Measurements from ENCODE around the gene WIPF2. TPM values are rescaled to one million over a fixed set of nuclear protein-coding genes. Genes with fewer than 3 reads are reported as not detected.

Gene WIPF2
- total RNA-seq, 2 donors from 2014 or later, result 25.7 to 26.4 TPM

DNA sequence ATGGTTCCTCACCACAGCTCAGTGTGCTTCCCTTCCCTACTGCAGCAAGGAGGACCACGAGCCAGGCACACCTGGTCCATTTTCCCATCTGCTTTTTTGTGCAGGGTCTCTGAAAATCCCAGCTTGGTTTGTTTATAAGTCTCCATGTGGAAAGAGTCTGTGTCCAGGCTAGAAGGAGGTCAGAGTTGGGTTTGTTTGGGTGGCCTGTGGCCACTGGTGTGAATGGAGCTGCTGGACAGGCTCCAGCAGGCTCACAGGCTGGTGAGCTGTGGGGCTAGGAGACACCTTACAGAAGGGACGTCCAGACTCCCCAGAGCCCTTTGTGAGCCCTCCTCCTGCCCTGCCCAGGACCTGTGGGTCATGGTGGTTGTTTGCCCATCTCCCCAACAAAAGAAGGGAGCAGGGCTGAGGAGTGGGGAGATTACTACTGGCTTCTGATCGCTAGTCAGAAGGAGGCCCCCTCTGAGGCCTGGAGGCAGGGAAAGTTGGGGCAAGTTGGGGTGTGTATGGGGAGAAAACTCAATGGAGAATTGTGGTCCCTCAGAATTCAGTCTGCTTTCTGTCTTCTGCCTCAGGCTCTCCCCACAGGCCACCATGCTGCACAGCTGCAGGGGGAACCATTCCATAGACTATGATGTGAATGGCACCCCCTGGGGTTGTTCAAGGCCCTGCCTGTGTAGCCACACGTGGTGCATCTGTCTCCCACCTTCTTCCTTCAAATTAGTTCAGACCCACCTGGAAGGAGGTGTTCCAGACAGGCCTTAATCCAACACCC, 94.0 kb downstream of the WIPF2 start:
- no peaks in the 10 kb centered on the region for H3K36me3 Mint-ChIP-seq
- H3K9me3 Mint-ChIP-seq, result no peaks in the 10 kb centered on the region
- DNase-seq (ENCODE audit: low spot score in 2 of 2) (no peak), ATAC-seq (no peak)
- H3K27ac Mint-ChIP-seq, result no peak overlapping the region

DNA sequence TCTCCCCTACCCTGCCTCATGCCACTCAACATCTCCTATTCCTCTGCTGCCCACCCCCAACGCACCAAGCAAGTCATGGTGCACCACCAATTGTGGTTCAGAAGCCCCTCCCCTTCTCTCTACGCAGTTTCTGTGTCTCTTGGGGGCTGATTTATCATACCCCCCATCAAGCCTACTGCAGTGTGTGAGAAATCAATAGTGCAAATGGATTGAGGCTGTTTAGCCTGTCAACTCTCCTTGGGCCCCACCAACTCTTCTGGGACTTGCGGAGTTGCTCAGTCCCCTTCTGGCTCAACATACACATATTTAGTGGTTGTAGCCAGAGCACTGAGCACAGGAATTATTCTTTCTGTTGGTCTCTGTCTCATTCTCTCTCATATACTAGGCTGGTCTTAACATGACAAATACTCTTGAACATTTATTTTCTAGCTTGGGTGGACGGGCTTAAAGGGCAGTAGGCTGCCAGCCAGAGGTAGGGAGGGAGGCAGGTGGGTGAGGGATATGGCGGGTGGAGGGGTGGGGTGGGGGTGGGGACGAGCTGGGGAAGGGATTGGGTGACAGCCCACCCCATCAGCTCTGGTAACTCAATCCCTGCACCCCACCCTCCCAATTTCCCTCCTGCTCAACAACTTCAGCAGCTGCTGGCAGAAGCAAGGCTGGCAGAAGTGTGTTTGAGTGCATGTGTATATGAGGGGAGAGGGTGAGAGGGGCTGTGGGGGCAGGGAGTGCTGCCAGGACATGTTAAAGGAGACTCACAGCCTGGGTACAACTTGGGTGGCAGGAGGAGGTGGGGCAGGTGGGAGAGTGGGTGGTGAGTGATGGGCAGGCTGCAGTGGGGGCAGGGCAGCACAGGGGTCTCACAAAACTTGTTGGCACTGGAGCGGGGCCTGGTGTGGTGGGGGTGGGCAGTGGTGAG, 94.8 kb downstream of the WIPF2 start:
- peak overlapping the region in 1 of 2 donors; percentile 15 for H3K27ac Mint-ChIP-seq
- no peaks in the 10 kb centered on the region for H3K9me3 Mint-ChIP-seq
- H3K36me3 Mint-ChIP-seq, result peaks cover 0 to 7% of the 10 kb centered on the region in 2 donors
- DNase-seq (ENCODE audit: low spot score in 2 of 2), result no peak
- ATAC-seq, result no peak

DNA sequence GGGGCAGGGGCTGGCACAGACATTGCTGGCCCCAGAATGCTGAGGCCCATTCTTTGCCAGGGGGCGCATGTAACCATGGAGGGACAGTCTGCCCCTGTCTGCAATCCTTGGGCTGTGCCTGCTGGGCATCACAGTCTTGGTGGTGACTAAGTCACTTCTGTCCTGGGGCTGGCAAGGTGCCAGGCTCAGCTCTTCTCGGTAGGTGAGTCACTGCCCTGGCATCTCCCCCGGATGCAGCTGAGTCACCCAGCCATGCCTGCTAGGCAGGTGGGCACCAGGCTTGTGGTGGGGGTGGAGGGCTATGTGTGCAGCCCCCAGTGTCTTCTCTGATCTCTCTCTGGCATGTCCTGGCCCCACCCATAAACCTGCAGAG, 95.5 kb downstream of the WIPF2 start:
- DNase-seq (ENCODE audit: low spot score in 2 of 2) (peak; percentile 73 to 91), ATAC-seq (peak; percentile 49 to 58)
- H3K9me3 Mint-ChIP-seq, result no peaks in the 10 kb centered on the region
- H3K36me3 Mint-ChIP-seq, result peaks cover 0 to 9% of the 10 kb centered on the region in 2 donors
- H3K27ac Mint-ChIP-seq, result peak overlapping the region in 1 of 2 donors; percentile 15

DNA sequence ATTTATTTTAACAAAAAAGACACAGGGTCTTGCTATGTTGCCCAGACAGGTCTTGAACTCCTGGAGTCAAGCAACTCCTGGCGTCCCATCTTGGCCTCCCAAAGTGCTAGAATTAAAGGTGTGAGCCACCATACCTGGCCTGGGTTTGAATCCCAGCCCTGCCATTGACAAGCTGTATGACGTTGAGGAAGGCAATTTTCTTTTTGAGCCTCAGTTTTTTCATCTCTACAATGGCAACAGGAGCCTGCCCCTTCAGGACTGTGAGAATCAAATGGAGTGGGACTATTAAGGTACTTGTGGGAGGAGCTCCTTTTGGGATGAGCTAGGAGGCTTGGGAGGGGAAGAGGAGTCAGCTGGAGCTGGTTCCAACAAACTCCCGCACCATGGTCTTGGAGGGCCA, 96.1 kb downstream of the WIPF2 start:
- Mint-ChIP-seq H3K36me3 (peaks cover 0 to 9% of the 10 kb centered on the region in 2 donors), H3K9me3 (no peaks in the 10 kb centered on the region), H3K27ac (peak overlapping the region in 1 of 2 donors; percentile 15)
- no peak for ATAC-seq
- no peak for DNase-seq (ENCODE audit: low spot score in 2 of 2)

DNA sequence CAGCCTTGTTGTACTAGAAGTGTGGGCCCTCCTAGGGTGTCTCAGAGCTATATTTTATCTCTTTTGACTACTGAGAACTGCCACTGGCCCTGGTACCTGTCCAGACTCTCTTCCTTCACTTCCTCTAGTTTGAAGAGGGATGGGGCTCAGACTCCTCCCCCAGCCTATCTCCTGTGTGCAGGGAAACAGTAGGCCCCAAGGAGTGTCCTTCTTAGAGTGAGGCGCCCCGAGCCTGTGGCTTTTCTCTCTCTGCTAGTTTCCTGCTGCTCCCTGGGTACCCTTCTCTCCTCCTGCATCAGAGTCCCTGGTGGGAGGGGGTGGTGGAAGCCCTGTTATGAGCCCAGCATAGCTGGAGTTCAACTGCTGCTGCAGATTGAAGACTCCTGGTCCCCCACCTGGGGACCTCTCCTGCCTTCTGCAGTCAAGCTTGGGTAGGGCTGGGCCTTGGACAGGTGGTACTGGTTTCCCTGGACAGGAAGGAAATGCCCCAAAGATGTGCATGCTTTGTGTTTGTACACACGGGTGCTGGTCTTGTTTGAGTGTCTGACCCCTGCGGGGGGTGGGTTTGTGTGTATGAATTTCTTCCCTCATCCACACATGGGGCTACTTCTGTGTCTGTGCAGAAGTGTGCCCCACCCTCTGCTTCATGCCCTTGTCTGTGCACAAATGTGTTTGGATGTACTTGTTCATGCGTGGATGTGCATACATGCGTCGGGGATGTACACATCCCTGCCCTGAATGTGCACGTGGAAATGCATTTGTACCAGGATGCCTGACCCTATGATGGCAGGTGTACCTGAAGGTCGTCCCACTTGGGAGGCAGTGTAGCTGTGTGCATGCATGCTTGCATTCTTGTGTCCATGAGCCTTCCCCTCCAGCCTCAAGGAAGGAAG, 96.8 kb downstream of the WIPF2 start:
- DNase-seq (ENCODE audit: low spot score in 2 of 2), result no peak
- no peaks in the 10 kb centered on the region for H3K9me3 Mint-ChIP-seq
- ATAC-seq, result no peak
- peaks cover 0 to 9% of the 10 kb centered on the region in 2 donors for H3K36me3 Mint-ChIP-seq
- H3K27ac Mint-ChIP-seq, result no peak overlapping the region

DNA sequence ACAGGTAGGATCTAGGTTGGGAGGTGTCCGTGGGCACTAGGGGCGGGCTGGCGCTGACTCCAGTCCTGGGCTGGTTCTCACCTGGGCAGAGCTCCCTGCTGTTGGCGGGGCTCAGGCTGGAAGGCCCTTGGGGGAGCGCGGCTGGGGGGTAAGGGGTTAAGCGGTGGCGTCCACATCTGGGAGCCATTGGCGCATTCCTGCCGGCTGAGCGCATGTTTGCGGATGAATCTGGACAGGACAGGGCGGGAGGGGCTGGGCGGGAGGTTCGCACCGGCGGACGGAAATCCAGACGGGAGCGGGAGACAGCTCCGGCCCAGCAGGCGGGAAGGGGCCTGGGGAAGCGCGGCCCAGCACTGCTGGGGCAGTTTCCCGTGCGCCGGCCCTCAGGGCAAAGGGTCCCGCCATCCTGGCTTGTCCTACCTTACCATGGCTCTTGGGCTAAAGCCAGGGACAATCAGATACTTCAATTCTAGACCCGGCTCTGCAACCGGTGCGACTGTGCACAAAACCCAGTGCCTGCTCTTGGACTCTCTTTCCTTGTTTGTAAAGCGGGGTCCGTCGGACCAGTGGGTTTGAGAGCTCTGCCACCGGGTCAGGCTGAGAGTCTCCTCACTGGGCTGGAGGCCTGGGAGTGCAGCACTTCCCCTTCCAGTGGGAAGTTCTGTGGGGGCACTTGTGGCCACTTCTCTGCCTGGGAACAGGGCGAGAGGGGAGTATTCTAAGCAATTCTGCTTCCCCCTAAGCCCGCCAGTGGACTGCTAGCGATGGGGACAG, 97.7 kb downstream of the WIPF2 start:
- DNase-seq (ENCODE audit: low spot score in 2 of 2) (no peak), ATAC-seq (no peak)
- H3K9me3 Mint-ChIP-seq, result no peaks in the 10 kb centered on the region
- H3K27ac Mint-ChIP-seq, result no peak overlapping the region
- H3K36me3 Mint-ChIP-seq, result peaks cover 0 to 9% of the 10 kb centered on the region in 2 donors

DNA sequence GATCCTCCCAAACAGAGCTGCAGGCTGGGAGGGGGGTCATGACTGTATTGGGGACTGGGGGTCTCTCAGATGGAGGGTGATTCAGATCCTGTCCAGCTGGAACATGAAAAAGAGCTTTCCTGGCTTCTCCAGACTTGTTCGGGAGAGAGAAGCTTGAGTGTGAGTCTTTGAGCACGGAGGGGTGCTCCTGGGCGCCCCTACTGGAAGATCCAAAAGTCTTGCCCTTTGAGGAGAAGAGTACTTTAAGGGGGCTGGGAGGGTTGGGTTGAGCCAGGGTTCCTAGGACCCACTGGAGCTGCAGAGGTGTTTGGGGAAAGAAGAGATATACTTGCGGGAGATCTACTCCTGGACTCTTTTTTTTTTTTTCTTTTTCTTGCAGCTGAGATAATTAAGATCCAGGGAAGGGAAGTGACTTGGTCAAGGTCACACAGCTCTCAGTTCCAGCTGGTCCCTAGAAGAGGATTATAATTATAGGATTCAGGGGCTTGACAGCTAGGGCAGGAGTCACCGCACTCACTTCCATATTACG, 98.3 kb downstream of the WIPF2 start:
- ATAC-seq (no peak), DNase-seq (ENCODE audit: low spot score in 2 of 2) (peak in 1 of 2 donors; percentile 56)
- peaks cover 0 to 9% of the 10 kb centered on the region in 2 donors for H3K36me3 Mint-ChIP-seq
- no peaks in the 10 kb centered on the region for H3K9me3 Mint-ChIP-seq
- H3K27ac Mint-ChIP-seq, result peak overlapping the region; percentile 92 to 99

DNA sequence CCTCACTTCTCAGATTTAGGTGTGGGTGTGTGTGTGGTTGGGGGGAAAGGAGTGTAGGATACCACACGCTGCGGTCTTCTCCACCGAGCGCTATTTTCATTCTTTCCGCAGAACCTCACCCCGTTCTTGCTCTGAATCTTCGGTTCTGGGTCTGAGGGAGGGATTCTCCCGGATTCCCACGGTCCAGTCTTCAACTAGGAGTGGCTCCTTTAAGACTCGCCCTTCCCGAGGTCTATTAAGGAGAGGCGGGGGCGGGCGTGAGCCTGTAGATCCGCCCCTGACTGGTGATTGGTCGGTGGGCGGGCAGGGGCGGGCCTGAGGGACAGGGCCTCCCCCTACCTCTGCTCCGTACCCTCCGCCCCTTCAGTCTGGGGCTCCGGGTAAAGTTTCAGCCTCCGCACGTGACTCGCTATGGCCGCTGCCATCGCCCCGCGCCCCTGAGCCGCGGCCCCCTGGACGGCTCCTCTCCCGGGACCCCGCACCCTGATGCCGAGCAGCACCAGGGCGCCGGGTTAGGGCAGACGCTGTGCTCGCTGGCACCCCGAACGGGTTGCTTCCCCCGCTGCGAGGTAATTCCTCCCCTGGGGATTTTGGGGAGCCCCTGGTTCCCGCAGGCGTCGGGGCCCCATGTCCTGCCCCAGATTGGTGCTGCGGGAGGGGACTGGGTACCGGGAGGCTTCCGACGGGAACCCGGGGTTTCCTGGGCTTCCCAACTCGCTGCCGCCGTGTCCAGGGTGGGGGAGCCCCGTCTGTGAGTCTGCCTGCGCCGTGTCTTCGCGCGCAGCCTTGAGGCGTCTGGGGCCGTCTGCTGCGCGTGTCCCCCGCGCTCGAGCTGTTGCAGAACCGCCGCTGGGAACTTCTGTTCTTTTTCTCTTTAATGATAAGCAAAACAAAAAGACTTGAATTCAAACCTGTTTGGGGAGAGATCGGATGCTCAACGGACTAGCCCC, 99.1 kb downstream of the WIPF2 start:
- peak; percentile 60 to 75 for ATAC-seq
- peak; percentile 88 to 94 for DNase-seq (ENCODE audit: low spot score in 2 of 2)
- H3K9me3 Mint-ChIP-seq, result no peaks in the 10 kb centered on the region
- peak overlapping the region; percentile 95 to 99 for H3K27ac Mint-ChIP-seq
- peaks cover 0 to 9% of the 10 kb centered on the region in 2 donors for H3K36me3 Mint-ChIP-seq

DNA sequence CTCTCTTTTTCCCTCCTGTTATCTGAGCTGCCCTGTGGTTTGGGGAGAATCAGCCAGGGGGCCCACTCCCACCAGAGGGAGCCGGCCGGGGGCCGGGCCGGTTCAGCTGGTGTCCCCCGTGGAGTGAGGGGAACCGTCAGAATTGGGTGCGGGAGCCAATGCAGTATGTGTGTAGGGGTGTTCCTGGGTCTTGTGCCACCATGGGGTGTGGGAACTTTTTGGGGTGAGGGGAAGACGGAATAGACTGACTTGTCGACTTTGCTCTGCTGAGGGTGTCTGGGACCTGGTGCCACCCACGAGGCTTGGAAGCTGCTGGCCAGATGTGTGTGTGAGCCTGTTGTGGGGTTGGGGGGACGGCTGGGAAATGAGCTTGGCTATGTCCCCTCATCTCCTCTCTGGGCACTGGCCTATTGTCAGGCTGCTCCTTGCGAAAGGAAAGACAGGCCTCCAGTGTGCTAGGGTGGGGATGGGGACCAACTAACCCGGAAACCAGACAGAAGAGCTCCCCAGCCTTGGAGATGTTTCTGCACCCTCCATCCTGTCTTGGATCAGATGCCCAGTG, 99.8 kb downstream of the WIPF2 start:
- ATAC-seq, result no peak
- Mint-ChIP-seq H3K27ac (peak overlapping the region; percentile 83 to 99), H3K36me3 (peaks cover 0 to 9% of the 10 kb centered on the region in 2 donors), H3K9me3 (no peaks in the 10 kb centered on the region)
- no peak for DNase-seq (ENCODE audit: low spot score in 2 of 2)

DNA sequence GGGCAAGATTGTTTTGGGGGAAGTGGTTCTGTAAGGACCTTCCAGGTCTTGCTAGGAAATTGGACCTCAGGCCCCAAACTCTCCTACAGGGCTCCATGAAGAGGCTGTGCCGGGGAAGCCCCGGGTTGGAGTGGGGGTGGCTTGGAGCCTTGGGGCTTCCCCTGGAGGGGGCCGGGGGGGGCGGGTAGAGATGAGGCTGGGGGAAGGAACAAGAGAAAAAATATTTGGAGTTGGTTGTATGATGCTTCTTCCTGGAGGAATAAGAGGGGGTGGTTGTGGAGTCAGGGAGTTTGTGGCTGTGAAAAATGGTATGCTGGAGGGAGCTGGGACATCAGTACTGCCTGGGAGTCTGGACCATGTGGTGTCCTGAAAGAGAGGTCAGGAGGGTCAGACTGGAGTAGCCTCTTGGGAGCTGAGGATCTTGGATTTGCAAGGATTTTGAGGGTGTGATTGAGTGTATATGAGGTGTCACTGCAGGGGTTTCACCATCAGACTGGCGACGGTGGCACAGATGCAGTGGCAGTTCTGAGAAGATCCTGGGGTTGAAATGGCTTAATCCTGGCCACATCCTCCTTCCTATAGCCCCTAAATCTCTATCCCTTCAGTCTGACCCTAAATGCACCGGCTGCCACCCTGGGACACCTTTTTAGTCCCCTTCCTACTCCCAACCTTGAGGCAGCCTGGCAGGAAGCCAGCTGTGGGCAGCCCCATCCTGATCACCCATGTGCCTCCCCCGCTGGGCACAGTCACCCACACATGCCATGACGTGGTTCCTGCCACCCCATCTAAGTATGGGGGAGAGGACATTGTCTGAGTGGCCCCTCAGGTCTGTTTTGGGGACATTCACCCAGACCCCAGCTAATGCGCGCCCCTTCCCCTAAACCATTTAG, 100.8 kb downstream of the WIPF2 start:
- peak overlapping the region; percentile 87 to 99 for H3K27ac Mint-ChIP-seq
- no peaks in the 10 kb centered on the region for H3K9me3 Mint-ChIP-seq
- peaks cover 0 to 9% of the 10 kb centered on the region in 2 donors for H3K36me3 Mint-ChIP-seq
- DNase-seq (ENCODE audit: low spot score in 2 of 2) (peak in 1 of 2 donors; percentile 84), ATAC-seq (no peak)

DNA sequence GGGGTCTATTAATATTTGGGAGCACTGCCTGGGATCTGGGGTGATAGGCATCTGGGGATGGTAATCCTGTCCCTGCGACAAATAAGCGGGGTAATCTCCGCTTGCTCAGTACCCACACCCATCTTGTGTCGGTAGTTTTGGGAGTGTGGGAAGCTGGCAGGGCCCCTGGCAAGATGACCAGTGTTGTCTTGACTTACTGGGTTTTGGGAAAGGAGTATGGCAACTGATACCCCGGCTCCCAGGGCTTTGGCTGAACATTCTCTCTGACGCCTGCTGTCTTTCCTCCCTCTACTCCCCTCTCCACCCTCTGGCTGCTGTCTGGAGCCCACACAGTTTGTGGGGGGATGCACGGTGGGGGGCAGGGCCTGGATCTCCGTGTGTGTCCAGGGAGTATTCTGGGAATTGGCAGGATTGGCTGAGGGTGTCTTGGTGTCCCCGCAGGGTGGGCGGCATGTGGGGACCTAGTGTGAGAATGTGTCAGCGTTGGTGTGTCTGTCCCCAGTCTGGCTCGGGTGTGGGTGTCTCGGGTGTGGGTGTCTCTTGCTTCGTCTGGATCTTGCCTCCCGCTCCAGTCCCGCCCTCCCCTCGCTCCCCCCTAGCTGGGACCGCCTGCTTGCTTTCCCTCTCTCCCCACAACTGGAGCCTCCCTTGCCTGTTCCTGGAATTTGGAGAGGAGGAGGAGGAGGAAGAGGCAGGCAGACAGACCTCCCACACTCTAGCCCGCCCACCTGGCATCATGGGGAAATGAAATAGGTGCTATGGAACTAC, 101.8 kb downstream of the WIPF2 start:
- H3K36me3 Mint-ChIP-seq, result peaks cover 0 to 9% of the 10 kb centered on the region in 2 donors
- peak overlapping the region; percentile 87 to 99 for H3K27ac Mint-ChIP-seq
- no peak for DNase-seq (ENCODE audit: low spot score in 2 of 2)
- no peak for ATAC-seq
- no peaks in the 10 kb centered on the region for H3K9me3 Mint-ChIP-seq

DNA sequence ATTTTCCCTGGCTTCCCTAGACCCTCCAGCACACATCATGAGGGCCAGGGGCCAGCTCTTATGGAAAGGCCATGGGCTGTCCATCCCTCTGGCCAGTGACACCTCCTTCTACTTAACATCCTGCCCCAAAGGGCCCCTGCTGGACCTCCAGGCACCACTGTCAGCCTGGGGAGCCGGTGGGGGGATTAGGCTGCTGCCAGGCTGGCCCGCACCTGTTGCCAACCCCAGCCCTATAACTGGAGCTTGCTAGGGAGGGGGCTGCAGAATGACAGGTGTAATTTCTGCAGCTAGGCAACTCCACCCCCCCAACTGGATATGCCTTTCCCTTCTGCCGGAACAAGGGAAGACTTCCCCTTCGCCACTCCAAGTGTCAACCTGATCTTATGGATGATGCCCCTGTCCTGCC, 102.4 kb downstream of the WIPF2 start:
- no peaks in the 10 kb centered on the region for H3K9me3 Mint-ChIP-seq
- H3K36me3 Mint-ChIP-seq, result peaks cover 0 to 9% of the 10 kb centered on the region in 2 donors
- ATAC-seq (no peak), DNase-seq (ENCODE audit: low spot score in 2 of 2) (no peak)
- H3K27ac Mint-ChIP-seq, result peak overlapping the region; percentile 99 to 100

DNA sequence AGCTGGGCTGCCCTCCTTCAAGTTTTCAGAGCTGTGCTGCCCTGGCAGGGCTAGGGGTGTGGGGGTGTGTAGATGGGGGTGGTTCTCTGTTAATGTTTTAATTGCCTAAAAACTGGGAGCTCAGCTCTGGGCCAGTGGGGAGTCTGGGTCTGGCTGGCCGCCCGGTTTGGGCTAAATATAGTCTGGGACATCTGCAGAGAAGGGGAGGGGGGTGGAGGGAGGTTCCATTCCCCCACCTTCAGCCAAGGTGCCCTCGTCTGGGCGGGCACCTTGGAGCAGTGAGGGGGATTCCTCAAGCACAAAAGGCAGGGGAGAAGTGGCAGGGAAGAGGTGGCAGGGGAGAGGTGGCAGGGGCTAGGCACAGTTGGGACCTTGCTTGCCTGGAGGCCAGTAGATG, 102.9 kb downstream of the WIPF2 start:
- ATAC-seq (no peak), DNase-seq (ENCODE audit: low spot score in 2 of 2) (no peak)
- Mint-ChIP-seq H3K27ac (peak overlapping the region; percentile 99 to 100), H3K9me3 (no peaks in the 10 kb centered on the region), H3K36me3 (peaks cover 0 to 9% of the 10 kb centered on the region in 2 donors)

Data from activated naive CD4-positive, alpha-beta T cell treated with anti-CD3 and anti-CD28 coated beads, Interleukin-2, amount 50 U/mL, for 72 hours (primary cell).